Smooth muscle cell (in vitro differentiated cells): ENCODE results near the gene NXN. TPM values are rescaled to one million over a fixed set of nuclear protein-coding genes. Genes with fewer than 3 reads are reported as not detected.
"Not testable (repeated sequence)": the region's sequence is repeated elsewhere in the genome, so short reads cannot be mapped to it uniquely, and the experiment has no call there.

ENCODE experiments used
- DNase-seq: peaks from one replicate; lab custom pipeline; 2025; ENCODE audit not compliant: unreplicated experiment; lab: John Stamatoyannopoulos, UW
- H2AFZ ChIP-seq: fragments of 200-600 bp; sonication (generic); 2 replicates; pipeline ENCODE4 v1.6.0; 2016; ENCODE audit warnings: antibody characterized with exemption, low read depth, mild to moderate bottlenecking
- H3F3A ChIP-seq: fragments of 200-600 bp; sonication (generic); 2 replicates; pipeline ENCODE4 v1.6.0; 2017; ENCODE audit warnings: antibody characterized with exemption, low read depth
- H3K27ac ChIP-seq: fragments of 200-600 bp; sonication (generic); 2 replicates; pipeline ENCODE4 v1.5.1; 2016; ENCODE audit warnings: low read depth, mild to moderate bottlenecking
- H3K27me3 ChIP-seq: fragments of 200-600 bp; sonication (generic); 2 replicates; pipeline ENCODE4 v1.6.1; 2016; ENCODE audit warnings: low read depth, mild to moderate bottlenecking
- H3K36me3 ChIP-seq: fragments of 200-600 bp; sonication (generic); 2 replicates; pipeline ENCODE4 v1.5.1; 2016; ENCODE audit warnings: low read depth
- H3K4me1 ChIP-seq: fragments of 200-600 bp; sonication (generic); 2 replicates; pipeline ENCODE4 v1.5.1; 2016; ENCODE audit warnings: low read depth
- H3K4me2 ChIP-seq: fragments of 200-600 bp; sonication (generic); 2 replicates; pipeline ENCODE4 v1.6.0; 2016; ENCODE audit warnings: mild to moderate bottlenecking
- H3K4me3 ChIP-seq: fragments of 200-600 bp; sonication (generic); 2 replicates; pipeline ENCODE4 v1.5.1; 2016; ENCODE audit warnings: mild to moderate bottlenecking
- H3K79me2 ChIP-seq: fragments of 200-600 bp; sonication (generic); 2 replicates; pipeline ENCODE4 v1.6.0; 2016; ENCODE audit warnings: low read depth, mild to moderate bottlenecking
- H3K9ac ChIP-seq: fragments of 200-600 bp; sonication (generic); 2 replicates; pipeline ENCODE4 v1.6.0; 2016; ENCODE audit warnings: low read depth
- H3K9me3 ChIP-seq: fragments of 200-600 bp; sonication (generic); replicated peaks from 2 replicates; pipeline ENCODE4 v1.5.1; 2016; ENCODE audit warnings: low read depth
- H4K20me1 ChIP-seq: fragments of 200-600 bp; sonication (generic); 2 replicates; pipeline ENCODE4 v1.6.0; 2016; ENCODE audit warnings: low read depth
- WGBS: methylation state at CpG from one replicate; pipeline ENCODE4 v1.1.7; 2016; ENCODE audit warnings: low lambda C conversion rate; 5-methylcytosine and 5-hydroxymethylcytosine counted together
- polyA plus RNA-seq: library from polyadenylated mRNA; unstranded; fragments of >200 nt; fragmentation: Nextera tagmentation; extraction: Ambion mirVana; gene quantifications from 2 replicates; pipeline ENCODE4 v1.2.1, GENCODE V29; 2016
- total RNA-seq: library from RNA; depleted of rRNA; stranded (reverse); fragments of >200 nt; gene quantifications from 2 replicates; pipeline ENCODE4 v1.2.3, GENCODE V29; 2014
- TF ChIP-seq, protein P1 (sequence below): fragments of 200-600 bp; sonication (generic); IDR thresholded peaks from 2 replicates; pipeline ENCODE4 v1.5.1; 2017; ENCODE audit warnings: borderline replicate concordance, mild to moderate bottlenecking, antibody characterized with exemption; ENCODE audit not compliant: insufficient read depth, poor library complexity, severe bottlenecking

The NXN gene
- total and polyA plus RNA-seq, 2 experiments from 2014 or later = 58.3 to 78.6 TPM

DNA sequence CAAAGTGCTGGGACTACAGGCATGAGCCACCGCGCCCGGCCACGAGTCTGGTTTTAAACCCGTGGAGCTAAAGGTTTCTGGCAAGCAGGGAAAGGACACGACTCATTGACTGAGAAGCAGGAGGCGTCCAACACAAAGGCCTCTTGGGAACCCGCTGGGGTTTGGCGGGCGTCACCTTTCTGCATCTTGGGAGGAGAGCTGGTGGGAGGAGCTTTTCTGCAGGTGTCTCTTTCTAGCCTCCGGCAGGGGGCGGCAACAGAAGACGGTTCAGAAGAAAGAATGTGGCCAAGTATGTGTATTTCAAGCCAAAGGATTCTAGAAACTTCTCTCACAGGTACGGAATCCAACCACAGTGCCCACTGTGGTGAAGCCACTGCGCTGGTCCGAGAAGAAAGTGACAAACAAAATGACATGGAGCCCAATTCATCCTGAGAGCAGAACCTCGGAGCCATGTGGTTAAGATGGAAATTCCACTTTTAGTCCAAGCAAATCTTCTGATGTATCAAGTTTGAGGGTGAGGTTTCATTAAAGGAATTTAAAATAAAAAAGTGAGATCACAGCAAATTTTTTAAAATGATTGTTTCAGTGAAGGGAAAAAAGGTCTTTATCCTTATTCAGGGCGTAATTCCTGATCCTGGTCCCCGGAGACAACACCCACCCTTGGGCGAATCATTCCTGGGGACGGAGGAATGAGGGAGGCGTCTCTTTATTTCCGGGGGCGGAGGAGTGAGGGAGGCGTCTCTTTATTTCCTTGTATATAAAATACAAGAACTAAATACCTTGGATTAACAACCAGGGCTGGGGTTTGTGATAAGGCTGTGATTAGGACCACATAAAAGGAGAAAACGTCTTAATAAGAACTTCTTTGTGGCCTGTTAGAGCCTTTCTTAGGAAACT lies 99.8 kb downstream of the NXN start:
- Histone ChIP-seq H3K27ac (peak overlapping the region; percentile 78), H3K4me1 (peaks cover 27% of the 10 kb centered on the region), H3K9me3 (no peaks in the 10 kb centered on the region), H3K4me3 (no peak overlapping the region), H4K20me1 (peaks cover 86% of the 10 kb centered on the region), H3K9ac (peak overlapping the region; percentile 6), H2AFZ (no peak overlapping the region), H3K27me3 (no peaks in the 10 kb centered on the region), H3K4me2 (peak overlapping the region; percentile 60), H3F3A (peaks cover 23% of the 10 kb centered on the region), H3K36me3 (no peaks in the 10 kb centered on the region), H3K79me2 (peaks cover 87% of the 10 kb centered on the region)
- TF ChIP-seq, protein P1, sequence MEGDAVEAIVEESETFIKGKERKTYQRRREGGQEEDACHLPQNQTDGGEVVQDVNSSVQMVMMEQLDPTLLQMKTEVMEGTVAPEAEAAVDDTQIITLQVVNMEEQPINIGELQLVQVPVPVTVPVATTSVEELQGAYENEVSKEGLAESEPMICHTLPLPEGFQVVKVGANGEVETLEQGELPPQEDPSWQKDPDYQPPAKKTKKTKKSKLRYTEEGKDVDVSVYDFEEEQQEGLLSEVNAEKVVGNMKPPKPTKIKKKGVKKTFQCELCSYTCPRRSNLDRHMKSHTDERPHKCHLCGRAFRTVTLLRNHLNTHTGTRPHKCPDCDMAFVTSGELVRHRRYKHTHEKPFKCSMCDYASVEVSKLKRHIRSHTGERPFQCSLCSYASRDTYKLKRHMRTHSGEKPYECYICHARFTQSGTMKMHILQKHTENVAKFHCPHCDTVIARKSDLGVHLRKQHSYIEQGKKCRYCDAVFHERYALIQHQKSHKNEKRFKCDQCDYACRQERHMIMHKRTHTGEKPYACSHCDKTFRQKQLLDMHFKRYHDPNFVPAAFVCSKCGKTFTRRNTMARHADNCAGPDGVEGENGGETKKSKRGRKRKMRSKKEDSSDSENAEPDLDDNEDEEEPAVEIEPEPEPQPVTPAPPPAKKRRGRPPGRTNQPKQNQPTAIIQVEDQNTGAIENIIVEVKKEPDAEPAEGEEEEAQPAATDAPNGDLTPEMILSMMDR = peak; percentile 55
- DNase-seq = no peak
- 25% methylated on average over 26 of the region's 26 CpGs for WGBS

DNA sequence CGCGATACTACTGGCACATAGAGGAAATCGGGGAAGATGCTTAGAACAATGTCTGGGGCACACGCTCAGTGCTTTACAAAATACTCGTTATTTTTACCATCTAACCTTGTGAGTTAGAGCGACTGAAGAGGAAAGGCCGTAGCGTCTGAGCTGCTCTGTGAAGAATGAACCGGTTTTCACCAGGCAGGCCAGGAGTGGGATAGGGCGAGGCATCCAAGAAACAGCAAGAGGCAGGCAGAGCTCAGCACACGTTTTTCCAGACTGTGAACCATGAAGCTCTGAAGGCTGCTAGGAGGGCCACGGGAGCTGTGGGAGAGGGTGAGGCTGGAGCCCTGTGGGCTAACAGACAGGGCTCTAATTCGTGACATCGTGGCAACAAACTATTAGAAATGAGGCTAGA lies 101.9 kb downstream of the NXN start:
- 74% methylated on average over 14 of the region's 14 CpGs for WGBS
- H2AFZ ChIP-seq = no peak overlapping the region
- H3K27ac ChIP-seq = peak overlapping the region; percentile 40
- no peak for DNase-seq
- H3K4me2 ChIP-seq = no peak overlapping the region
- H3K9ac ChIP-seq = peak overlapping the region; percentile 8
- peaks cover 17% of the 10 kb centered on the region for H3K4me1 ChIP-seq
- H3K36me3 ChIP-seq = no peaks in the 10 kb centered on the region
- peaks cover 87% of the 10 kb centered on the region for H3K79me2 ChIP-seq
- peaks cover 17% of the 10 kb centered on the region for H3F3A ChIP-seq
- TF ChIP-seq, protein P1 = no peak
- no peaks in the 10 kb centered on the region for H3K9me3 ChIP-seq
- no peak overlapping the region for H3K4me3 ChIP-seq
- H4K20me1 ChIP-seq = peaks cover 90% of the 10 kb centered on the region
- no peaks in the 10 kb centered on the region for H3K27me3 ChIP-seq

DNA sequence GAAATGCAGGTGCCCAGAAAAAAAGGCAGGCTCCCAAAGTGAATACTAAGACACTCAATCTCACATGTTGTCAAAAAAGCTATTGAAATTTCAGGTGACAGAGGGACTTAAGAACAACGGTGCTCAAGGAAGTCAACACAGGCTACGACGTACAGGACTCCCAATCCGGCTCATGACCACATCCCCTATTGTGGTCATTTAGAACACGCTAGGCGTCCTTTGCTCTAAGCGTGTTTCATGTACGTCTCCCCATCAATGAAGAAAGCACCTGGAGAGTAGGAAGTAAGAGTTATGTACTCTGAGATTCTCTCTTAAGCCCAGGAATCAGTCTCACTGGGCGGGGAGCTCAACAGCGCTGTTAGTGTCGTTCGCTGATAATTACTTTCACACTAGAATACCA lies 103.3 kb downstream of the NXN start:
- Histone ChIP-seq H3K9me3 (no peaks in the 10 kb centered on the region), H3K4me3 (no peak overlapping the region), H3K27me3 (no peaks in the 10 kb centered on the region), H2AFZ (no peak overlapping the region), H4K20me1 (peaks cover 93% of the 10 kb centered on the region), H3K79me2 (peaks cover 87% of the 10 kb centered on the region), H3K4me2 (no peak overlapping the region), H3K9ac (no peak overlapping the region), H3K27ac (no peak overlapping the region), H3K4me1 (peaks cover 17% of the 10 kb centered on the region), H3F3A (peaks cover 8% of the 10 kb centered on the region), H3K36me3 (no peaks in the 10 kb centered on the region)
- no peak for DNase-seq
- 84% methylated on average over 12 of the region's 12 CpGs for WGBS
- TF ChIP-seq, protein P1 = no peak

DNA sequence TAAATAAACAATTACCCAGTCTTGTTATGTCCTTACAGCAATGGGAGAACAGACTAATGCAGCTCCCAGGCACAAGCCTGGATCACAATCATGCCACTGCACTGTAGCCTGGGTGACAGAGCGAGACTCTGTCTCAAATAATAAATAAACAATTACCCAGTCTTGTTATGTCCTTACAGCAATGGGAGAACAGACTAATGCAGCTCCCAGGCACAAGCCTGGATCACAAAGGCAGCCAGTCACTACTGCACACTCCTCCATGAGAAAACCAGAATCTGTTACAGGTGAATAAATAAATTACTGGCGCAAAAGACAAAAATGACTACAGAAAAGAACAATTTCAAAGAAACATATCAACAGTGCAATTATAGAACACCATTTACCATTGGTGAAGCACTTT lies 105.0 kb downstream of the NXN start:
- not testable (repeated sequence) for H3K9ac ChIP-seq, H3K4me3 ChIP-seq, H3K27me3 ChIP-seq, H3K4me2 ChIP-seq, H3K27ac ChIP-seq, H3F3A ChIP-seq, H3K4me1 ChIP-seq, H3K36me3 ChIP-seq, H2AFZ ChIP-seq, H3K9me3 ChIP-seq, DNase-seq
- Histone ChIP-seq H3K79me2 (peaks cover 87% of the 10 kb centered on the region), H4K20me1 (peaks cover 94% of the 10 kb centered on the region)
- WGBS = 93% methylated on average over 2 of the region's 2 CpGs
